Neural crest cell (in vitro differentiated cells): Measurements from ENCODE around the gene MYH7B. TPM values are rescaled to one million over a fixed set of nuclear protein-coding genes. Genes with fewer than 3 reads are reported as not detected.

ENCODE experiments used
- DNase-seq: peaks from one replicate; pipeline ENCODE4 v3.0.0; 2021; ENCODE audit warnings: low read depth, mixed read lengths, low spot score
- H3K27ac Mint-ChIP-seq: one replicate; pipeline ENCODE4 v1.8.0; 2021; ENCODE audit warnings: mild to moderate bottlenecking, mixed read lengths; ENCODE audit not compliant: unreplicated experiment
- H3K27me3 Mint-ChIP-seq: 2 replicates; pipeline ENCODE4 v1.8.0; 2021; ENCODE audit warnings: low read depth, mild to moderate bottlenecking, mixed read lengths
- H3K36me3 Mint-ChIP-seq: 2 replicates; pipeline ENCODE4 v1.8.0; 2021; ENCODE audit warnings: low read depth, mild to moderate bottlenecking, mixed read lengths
- H3K4me1 Mint-ChIP-seq: 2 replicates; pipeline ENCODE4 v1.8.0; 2021; ENCODE audit warnings: mixed read lengths
- H3K4me3 Mint-ChIP-seq: one replicate; pipeline ENCODE4 v1.8.0; 2021; ENCODE audit warnings: mild to moderate bottlenecking, mixed read lengths
- H3K9me3 Mint-ChIP-seq: 2 replicates; pipeline ENCODE4 v1.8.0; 2021; ENCODE audit warnings: mixed read lengths
- CTCF ChIP-seq: fragments of 200-600 bp; sonication (generic); conservative IDR thresholded peaks from 2 replicates; pipeline ENCODE4 v1.5.0; 2021; ENCODE audit warnings: antibody characterized with exemption, mild to moderate bottlenecking
- total RNA-seq: library from RNA; stranded (reverse); gene quantifications from 2 replicates; pipeline ENCODE4 v1.2.1, GENCODE V29; 2021

The MYH7B gene
- total RNA-seq, 1 donor from 2014 or later, result 0.77 TPM

- DNase-seq, result no peak
- no peak for TF ChIP-seq CTCF
- H3K36me3 Mint-ChIP-seq, result peaks cover 10% of the 10 kb centered on the region
- H3K9me3 Mint-ChIP-seq, result no peaks in the 10 kb centered on the region
- no peaks in the 10 kb centered on the region for H3K4me1 Mint-ChIP-seq
- peaks cover 5% of the 10 kb centered on the region for H3K27me3 Mint-ChIP-seq
- H3K4me3 Mint-ChIP-seq, result no peak overlapping the region
- H3K27ac Mint-ChIP-seq, result no peak overlapping the region
Observed at GRCh38 chr20:34994509-34995131, 39.0 kb downstream of the MYH7B start.

GRCh38 chr20:34995192-34995591 is 39.5 kb downstream of the MYH7B start:
- H3K4me3 Mint-ChIP-seq, result no peak overlapping the region
- no peak overlapping the region for H3K27ac Mint-ChIP-seq
- no peak for DNase-seq
- H3K4me1 Mint-ChIP-seq, result no peaks in the 10 kb centered on the region
- peaks cover 5% of the 10 kb centered on the region for H3K27me3 Mint-ChIP-seq
- H3K9me3 Mint-ChIP-seq, result no peaks in the 10 kb centered on the region
- H3K36me3 Mint-ChIP-seq, result peaks cover 10% of the 10 kb centered on the region
- no peak for TF ChIP-seq CTCF

- H3K27me3 Mint-ChIP-seq, result peaks cover 5% of the 10 kb centered on the region
- H3K4me3 Mint-ChIP-seq, result peak overlapping the region; percentile 36
- peaks cover 11% of the 10 kb centered on the region for H3K36me3 Mint-ChIP-seq
- H3K4me1 Mint-ChIP-seq, result no peaks in the 10 kb centered on the region
- H3K9me3 Mint-ChIP-seq, result no peaks in the 10 kb centered on the region
- H3K27ac Mint-ChIP-seq, result no peak overlapping the region
- no peak for TF ChIP-seq CTCF
- no peak for DNase-seq
Observed at GRCh38 chr20:34995696-34996095, 40.0 kb downstream of the MYH7B start.

GRCh38 chr20:34996243-34997028 is 40.8 kb downstream of the MYH7B start:
- Mint-ChIP-seq H3K27me3 (peaks cover 5% of the 10 kb centered on the region), H3K9me3 (no peaks in the 10 kb centered on the region), H3K4me3 (peak overlapping the region; percentile 36), H3K27ac (no peak overlapping the region), H3K36me3 (peaks cover 13% of the 10 kb centered on the region), H3K4me1 (no peaks in the 10 kb centered on the region)
- DNase-seq, result no peak
- no peak for TF ChIP-seq CTCF

- H3K4me3 Mint-ChIP-seq, result no peak overlapping the region
- no peaks in the 10 kb centered on the region for H3K9me3 Mint-ChIP-seq
- DNase-seq, result no peak
- H3K4me1 Mint-ChIP-seq, result no peaks in the 10 kb centered on the region
- peaks cover 5% of the 10 kb centered on the region for H3K27me3 Mint-ChIP-seq
- peaks cover 13% of the 10 kb centered on the region for H3K36me3 Mint-ChIP-seq
- no peak overlapping the region for H3K27ac Mint-ChIP-seq
- no peak for TF ChIP-seq CTCF
Observed at GRCh38 chr20:34997131-34997561, 41.5 kb downstream of the MYH7B start.
